HG03442 (cell line): ENCODE measurements around the gene UBE3C.
"Not testable (repeated sequence)": the region's sequence is repeated elsewhere in the genome, so short reads cannot be mapped to it uniquely, and the experiment has no call there.

Experiments used
- ATAC-seq: cut with Tn5 transposase; IDR thresholded peaks from one replicate; pipeline ENCODE4 v1.9.1; 2021; ENCODE audit warnings: mild to moderate bottlenecking, moderate library complexity; ENCODE audit not compliant: unreplicated experiment

Gene UBE3C

DNA sequence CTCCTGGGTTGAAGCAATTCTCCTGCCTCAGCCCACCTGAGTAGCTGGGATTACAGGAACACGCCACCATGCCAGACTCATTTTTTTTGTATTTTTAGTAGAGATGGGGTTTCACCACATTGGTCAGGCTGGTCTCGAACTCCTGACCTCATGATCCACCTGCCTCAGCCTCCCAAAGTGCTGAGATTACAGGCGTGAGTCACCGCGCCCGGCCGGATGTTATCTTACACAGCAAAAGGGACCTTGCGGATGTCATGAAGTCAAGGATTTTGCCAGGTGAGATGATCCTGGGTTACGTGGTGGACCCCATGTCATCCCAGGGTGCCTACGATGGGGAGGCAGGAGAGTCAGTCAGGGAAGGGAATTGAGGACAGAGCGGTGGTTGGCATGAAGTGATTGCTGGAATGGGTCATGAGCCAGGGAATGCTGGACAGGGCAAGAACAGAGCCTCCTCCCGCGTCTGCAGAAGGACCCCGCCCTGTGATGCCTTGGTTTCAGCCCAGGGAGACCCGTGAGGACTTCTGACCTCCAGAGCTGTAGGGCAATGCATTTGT, 8.7 kb upstream of the UBE3C start:
- ATAC-seq, result no peak

DNA sequence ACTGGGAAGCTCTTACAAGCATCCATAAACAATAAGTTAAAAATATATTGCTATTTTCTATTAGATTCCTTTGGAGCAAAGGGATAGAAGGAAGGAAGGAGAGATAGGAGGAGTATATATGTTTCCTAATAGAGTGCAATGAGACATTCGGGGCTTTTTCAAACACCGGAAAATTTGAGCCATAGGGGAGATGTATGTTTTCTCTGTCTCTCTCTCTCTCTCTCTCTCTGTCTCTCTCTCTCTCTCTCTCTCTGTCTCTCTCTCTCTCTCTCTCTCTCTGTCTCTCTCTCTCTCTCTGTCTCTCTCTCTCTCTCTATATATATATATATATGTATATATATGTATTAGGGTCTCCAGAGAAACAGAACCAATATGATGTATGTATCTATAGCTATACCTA, 7.9 kb upstream of the UBE3C start:
- ATAC-seq, result not testable (repeated sequence)

DNA sequence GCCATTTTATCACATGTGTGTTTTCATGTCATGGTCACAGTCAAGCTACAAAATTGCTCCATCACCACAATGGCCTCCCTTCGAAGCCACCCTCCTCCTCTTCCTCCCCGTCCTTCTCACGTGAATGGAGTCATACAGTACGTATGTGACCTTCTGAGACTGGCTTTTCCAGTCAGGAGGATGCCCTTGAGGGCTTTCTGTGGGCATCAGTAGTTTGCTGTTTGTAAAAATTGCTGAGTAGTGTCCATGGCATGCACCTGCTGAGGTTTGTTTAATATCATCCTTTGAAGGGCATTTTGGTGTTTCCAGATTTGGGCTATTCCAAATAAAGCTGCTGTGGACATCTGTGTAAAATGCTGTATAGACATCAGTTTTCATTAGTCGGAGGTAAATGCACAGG, 5.9 kb upstream of the UBE3C start:
- ATAC-seq, result no peak

DNA sequence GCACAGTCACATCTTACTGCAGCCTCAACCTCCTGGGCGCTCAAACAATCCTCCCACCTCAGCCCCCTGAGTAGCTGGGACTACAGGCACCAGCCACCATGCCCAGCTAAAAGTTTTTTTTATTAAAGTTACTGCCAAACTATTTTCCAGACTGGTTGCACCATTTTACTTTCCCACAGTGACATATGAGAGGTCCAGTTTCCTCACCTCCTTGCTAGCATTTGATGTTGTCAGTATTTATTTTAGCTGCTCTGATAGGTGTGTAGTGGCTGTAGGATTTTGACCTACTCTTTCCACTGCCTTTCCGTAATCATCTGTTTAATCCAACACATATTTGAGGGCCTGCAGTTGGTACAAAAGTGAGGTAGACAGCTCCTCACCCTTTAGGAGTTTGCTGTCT, 5.4 kb upstream of the UBE3C start:
- ATAC-seq, result no peak

DNA sequence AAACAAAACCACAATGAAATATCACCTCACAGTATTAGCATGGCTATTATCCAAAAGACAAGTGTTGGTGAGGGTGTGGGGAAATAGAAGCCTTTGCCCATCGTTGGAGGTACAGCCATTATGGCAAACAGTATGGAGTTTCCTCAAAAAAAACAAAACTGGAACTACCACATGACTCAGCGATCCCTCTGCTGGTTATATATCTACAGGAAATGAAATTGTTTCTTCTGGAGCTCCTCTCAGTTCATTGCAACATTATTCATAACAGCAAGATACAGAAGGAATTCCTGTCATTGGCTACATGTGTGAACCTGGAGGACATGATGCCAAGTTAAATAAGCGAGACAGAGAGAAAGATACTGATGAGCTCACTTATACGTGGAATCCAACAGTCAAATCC, 2.4 kb upstream of the UBE3C start:
- ATAC-seq, result no peak

DNA sequence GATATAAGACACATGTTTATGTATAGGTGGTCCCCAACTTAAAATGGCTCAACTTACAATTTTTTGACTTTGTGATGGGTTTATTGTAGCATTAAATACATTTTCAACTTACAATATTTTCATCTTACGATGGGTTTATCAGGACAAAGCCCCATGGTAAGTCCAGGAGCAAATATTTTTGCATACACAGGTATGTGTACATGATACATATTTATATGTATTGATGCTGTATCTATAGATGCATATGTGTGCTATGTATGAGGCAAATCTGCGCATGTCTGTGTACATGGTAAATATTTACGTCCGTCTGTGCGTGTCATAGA, 664 bp upstream of the UBE3C start:
- ATAC-seq, result no peak

DNA sequence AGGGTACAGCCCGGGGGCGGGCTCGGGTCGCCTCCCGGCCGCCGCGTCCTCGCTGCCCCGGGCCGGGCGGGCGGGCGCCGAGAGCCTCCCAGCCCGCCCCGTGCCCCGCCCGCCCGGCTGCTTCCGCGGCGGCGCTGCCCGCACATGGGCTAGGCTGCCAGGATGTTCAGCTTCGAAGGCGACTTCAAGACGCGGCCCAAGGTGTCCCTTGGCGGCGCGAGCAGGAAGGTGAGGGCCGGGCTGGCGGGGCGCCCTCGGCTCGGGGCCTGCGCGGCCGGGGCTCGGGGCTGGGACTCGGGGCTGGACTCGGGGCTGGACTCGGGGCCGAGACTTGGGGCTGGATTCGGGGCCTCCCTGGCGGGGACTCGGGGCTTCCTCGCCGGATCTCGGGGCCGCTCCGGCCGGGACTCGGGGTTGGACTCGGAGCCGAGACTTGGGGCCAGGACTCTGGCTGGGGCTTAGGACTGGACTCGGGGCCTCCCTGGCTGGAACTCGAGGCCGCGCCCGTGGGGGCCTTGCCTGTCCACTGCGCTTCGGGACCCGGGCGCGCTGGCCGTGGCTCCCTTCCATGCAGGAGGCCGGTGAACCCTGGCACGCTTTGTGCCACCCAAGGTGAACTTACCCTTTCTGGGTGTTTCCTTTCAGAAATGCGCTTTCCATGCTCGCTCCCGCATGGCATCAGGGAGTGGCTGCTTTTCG, 534 bp downstream of the UBE3C start:
- ATAC-seq, result peak; percentile 42

DNA sequence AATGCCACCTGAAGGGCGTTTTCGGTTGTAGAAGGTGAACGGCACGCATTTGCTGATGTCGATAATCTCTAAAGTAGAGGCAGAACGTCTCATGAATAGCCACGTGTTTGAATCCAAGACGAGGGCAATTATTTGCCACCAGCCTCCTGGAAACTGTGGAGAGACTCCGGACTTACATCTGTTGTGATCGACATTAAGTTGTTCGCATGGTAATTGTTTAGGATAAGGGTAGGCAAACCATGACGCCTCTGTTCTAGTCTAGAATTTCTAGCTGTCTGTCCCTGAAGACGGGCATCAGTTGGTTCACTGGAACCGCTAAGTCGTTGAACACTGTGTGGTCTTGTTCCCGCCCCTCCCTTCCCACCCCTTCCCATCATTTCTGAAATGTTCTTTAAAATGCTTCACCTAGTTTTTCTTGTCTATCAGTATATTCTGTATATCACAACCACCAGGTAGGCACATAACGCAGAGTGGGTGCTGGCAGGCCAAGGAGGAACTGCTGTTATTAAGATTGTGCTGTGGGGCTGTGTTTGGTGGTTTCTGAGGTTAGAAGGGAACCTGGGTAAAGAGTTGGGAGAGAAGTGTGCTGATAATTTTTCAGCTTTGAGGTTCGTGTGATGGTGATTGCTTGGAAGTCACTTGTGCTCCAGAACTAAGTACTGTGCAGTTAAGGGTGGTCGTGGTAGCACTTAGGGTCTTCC, 1.2 kb downstream of the UBE3C start:
- no peak for ATAC-seq

DNA sequence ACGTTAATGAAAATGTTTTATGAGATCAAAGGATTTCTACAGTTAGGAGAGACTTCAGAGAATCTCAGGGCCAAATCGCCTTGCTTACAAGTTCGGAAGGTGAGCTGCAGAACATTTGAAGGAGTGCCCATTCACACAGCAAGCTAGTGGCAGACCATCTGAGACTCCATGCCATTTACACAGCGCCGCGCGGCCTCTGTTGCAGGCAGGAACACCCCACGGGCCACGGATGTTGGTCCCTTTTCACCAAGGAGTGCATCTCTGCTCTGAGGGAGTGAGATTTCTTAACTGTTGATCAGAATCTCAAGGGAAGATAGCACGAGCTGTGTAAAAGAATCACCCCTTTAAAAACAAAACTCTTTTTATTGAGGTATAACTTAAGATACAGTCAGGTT, 1.8 kb downstream of the UBE3C start:
- no peak for ATAC-seq

DNA sequence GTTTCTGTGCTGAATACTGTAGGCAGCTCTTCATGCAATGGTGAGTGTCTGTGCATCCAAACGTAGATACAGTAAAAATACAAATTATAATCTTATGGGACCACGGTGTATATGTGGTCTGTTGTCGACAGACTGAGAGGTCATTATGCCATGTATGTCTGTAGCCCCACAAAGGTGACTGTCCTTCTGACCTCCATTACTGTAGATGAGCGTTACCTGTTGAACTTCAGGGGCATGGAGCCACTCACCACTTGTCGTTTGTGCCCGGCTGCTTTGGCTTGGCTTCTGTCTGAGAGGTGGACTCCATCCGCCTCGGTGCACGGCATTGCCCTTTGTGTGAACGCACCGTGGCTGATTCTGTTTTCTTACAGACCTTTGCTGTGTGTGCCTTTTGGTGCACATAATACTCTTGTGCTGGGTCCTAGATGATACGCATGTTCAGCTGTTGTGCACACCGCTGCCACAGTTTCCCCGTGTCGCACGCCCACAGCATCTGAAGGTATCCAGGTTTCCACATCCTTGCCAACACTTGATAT, 2.9 kb downstream of the UBE3C start:
- no peak for ATAC-seq

DNA sequence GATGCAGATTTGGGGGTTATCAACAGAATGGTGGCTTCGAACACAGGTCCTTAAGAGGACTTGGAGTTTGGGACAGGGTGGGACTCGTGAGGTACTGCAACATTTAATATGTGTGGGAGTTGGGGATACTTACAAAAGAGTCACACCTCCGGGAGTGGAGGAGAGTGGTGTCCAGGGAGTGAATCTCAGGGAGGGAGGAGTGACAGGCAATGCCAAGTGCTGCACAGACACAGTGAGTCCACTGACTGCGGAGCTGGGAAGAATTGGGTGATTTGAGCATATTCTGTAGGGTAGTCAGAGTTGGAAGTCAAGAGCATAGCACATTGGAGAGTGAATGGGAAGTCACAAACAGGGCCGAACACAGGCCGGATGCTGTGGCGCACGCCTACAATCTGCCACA, 5.1 kb downstream of the UBE3C start:
- no peak for ATAC-seq

DNA sequence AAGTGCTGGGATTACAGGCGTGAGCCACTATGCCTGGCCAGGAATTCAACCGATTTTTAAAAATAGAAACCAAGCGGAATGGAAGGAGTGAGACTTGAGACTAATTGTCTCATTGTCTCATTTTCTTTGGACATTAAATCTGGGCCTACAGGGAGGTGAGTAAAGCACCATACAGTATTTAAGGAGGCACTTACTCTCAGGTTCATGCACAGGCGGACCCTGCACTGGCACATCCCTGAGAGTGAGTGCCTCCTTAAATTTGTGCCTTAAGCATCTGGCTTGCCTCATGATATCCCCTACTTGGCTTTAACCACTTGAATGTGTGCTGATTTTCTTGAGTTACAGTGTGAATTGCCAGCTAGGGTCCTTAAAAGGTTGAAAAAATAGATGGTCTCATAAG, 10.6 kb downstream of the UBE3C start:
- ATAC-seq, result no peak

DNA sequence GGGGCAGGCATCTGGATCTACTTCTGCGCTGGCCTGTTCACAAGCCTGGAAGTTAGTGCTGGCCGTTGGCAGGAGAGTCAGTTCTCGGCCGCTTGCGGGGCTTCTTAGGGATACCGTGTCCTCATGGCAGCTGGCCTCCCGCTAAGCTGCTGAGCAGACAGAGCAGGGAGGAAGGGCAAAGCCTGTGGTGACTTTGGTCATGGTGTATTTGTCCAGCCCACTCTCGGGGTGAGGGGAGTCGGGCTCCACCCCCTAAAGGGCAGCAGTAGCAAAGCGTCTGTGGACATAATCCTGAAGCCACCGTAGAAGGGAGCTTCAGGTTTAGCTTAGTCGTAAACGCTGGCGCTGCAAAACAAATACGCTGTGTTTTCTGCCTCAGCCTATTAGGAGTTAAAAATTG, 12.2 kb downstream of the UBE3C start:
- no peak for ATAC-seq

DNA sequence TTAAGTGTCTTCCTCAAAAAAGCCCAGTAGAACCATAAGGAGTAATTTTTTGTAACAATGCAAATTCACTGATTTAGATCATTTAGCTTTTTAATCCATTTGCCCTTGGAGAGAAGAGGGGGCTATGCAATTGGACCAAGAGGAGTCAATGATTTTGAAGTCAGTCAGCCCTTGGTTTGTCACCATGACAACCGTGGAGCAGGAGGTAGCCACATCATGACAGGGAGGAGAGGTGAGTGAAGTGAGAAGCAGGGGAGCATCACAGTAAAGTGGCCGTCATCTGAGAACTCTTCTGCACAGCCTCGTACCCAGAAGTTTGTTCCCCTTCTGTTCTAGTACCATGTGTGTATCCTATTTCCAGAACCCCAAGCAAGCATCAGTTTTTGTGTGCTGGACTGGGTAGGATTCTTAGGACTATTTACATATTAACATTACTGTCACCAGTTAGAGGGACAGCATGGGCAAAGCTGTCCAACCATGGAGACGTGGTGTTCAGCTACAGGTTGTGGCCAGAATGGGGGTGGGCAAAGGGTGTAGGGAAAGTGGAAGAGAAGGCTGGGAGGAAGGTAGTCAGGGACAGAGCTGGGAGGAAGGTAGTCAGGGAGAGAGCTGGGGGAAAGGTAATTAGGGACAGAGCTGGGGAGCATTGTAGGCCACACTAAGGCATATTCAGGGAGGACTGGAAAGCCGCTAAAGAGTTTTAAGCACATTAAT, 13.1 kb downstream of the UBE3C start:
- no peak for ATAC-seq

DNA sequence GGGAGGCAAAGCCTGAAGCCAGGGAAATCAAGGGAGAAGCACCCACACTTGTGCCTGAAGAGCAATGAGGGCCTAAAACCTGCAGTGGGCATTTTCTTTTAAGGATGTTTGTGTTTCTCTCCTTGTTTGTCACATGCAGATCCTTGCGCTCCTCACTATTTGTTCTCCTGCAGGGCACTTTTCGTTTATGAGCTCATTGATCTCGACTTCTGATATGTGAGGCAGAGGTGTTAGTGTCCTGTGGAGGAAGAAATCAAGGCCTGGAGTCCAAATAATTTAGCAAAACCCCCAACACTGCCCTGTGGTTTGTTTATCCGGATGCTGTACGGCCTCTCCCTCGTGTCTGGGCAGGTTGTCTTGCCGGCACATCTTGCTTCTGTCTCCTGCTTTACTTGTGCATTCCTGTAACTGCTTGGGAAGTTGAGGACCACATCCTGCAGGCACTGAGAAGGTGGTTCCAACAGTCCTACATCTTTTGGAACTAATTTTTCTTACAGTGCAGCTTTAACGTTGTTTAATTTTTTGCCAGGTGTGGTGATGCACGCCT, 13.7 kb downstream of the UBE3C start:
- no peak for ATAC-seq

DNA sequence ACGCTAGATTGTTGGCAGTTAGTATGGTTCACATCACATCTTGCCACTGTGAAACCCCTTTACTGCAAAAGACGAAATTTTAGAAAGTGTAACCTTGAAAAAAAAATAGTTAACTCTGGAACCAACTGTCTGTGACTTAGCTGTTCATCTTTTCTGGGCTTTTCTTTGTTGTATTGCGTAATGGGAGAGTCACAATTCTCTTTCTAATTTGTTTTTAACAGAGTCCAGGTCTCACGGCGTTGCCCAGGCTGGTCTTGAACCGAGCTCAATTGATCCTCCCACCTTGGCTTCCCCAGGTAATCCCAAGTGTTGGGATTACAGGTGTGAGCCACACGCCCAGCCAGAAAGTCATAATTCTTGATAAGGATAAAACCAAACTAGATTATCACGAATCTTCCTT, 14.5 kb downstream of the UBE3C start:
- no peak for ATAC-seq

DNA sequence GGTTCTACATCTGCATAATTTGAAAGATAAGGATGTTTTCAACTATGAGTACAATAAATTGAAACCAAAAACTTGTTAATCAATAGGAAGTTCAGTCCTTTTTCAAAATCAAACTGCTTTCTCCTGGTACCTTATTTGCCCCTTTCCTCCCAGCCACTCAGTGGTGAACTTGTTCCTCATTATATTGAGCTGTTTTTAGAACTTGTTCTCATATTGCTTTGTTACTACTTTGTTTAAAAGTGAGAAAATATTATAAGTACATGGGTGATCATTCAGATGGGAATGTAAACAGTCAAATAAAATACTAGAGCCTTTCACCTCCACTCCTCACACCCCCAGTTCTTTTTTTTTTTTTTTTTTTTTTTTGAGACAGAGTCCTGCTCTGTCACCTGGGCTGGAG, 17.2 kb downstream of the UBE3C start:
- ATAC-seq, result no peak

DNA sequence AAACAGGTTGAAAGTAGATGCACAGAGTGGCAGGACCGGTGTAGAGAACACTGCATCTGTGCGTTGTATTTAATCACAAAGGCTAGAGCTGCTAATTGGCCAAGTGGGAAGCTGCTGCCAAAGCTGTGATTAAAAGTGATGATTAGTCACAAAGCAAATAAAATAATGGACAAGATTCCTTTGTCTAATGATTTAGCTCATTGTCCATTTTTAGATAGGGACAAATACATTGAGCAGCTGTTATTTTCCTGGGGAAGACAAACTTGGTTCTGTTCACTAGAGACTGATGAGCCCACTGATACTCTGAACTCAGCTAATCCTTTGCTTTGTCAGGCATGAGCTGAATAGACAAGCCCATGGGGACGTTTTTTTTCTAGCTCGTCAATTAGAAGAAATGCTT, 19.7 kb downstream of the UBE3C start:
- ATAC-seq, result no peak

DNA sequence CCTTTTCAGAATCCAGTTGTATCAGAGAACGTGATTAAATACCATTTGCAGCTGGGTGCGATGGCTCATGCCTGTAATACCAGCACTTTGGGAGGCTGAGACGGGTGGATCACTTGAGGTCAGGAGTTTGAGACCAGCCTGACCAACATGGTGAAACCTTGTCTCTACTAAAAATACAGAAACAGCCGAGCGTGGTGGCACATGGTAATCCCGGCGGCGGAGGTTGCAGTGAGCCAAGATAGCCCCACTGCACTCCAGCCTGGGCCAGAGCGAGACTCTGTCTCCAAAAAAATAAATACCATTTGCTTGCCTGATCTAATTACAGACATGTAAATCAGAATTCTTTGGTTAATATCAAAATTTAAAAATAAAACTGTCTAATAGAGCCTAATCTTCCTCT, 20.8 kb downstream of the UBE3C start:
- not testable (repeated sequence) for ATAC-seq

DNA sequence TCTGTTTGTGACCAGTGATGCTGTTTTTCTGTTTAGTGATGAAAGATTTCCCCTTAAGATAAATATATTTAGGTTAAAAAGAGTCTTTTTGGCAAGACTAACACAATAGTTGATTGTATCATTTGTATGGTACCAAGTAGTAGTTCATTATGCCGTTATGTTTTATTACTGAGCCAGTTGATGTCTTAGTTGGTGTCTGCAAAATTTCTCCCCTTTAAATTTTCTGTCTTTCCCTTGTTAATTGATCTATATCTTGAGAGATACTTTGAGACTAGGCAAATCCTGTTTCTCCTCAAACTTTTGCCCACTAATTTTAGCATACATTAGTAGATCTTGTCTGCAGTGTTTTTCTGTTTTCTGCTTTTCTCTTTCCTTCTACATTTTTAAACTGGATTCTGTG, 21.7 kb downstream of the UBE3C start:
- no peak for ATAC-seq

DNA sequence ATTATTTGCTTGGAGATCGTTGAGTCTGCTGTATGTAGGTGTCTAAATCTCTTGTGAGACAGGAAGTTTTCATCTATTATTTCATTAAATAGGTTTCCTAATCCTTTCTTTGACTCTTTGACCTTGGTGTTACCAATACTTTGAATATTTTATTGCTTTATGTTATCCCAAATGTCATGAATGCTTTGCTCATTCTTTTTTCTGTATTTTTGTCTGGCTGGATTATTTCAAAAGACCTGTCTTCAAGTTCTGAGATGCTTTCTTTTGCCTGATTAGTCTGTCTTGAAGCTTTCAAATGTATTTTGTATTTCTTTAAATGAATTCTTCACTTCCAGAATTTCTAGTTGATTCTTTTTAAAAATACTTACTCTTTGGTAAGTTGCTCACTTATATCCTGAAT, 27.3 kb downstream of the UBE3C start:
- no peak for ATAC-seq

DNA sequence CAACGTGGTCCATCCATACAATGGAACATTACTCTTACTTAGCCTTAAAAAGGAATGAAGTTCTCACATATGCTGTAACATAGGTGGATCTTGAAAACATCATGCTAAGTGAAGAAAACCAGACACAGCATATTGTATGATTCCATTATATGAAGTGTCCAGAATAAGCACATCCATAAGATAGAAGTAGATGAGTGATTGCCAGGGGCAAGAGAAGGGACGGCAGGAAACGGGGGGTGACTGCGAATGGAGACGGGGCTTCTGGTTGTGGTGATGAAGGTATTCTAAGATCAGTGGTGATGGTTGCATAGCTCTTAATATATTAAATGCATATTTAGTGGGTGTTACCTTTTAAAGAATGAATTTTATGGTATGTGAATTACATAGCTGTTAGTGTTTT, 29.8 kb downstream of the UBE3C start:
- ATAC-seq, result no peak
